ENCODE data around the gene LEMD2.

Gene LEMD2

GRCh38 chr6:33776764-33777163 lies 12.2 kb downstream of the LEMD2 start:
- no peak for TF ChIP-seq CTCF (IDR thresholded peaks at IDR 0.05; ENCODE audit: borderline replicate concordance, control extremely low read depth, extremely low read depth, insufficient read depth, missing control alignments)
- DNase-seq (ENCODE audit: low spot score) = no peak
- in situ Hi-C loops (cut with MboI; ENCODE audit: low sequenced_read_pairs, unreplicated experiment) = no loop called here

GRCh38 chr6:33776186-33776585 lies 12.7 kb downstream of the LEMD2 start:
- no peak for DNase-seq (ENCODE audit: low spot score)
- no peak for TF ChIP-seq CTCF (IDR thresholded peaks at IDR 0.05; ENCODE audit: borderline replicate concordance, control extremely low read depth, extremely low read depth, insufficient read depth, missing control alignments)
- in situ Hi-C loops (cut with MboI; ENCODE audit: low sequenced_read_pairs, unreplicated experiment) = no loop called here

GRCh38 chr6:33774774-33775173 lies 14.2 kb downstream of the LEMD2 start:
- in situ Hi-C loops (cut with MboI; ENCODE audit: low sequenced_read_pairs, unreplicated experiment) = no loop called here
- TF ChIP-seq CTCF (IDR thresholded peaks at IDR 0.05; ENCODE audit: borderline replicate concordance, control extremely low read depth, extremely low read depth, insufficient read depth, missing control alignments) = no peak
- no peak for DNase-seq (ENCODE audit: low spot score)

- TF ChIP-seq CTCF (IDR thresholded peaks at IDR 0.05; ENCODE audit: borderline replicate concordance, control extremely low read depth, extremely low read depth, insufficient read depth, missing control alignments) = no peak
- no peak for DNase-seq (ENCODE audit: low spot score)
- in situ Hi-C loops (cut with MboI; ENCODE audit: low sequenced_read_pairs, unreplicated experiment) = no loop called here
Observed at GRCh38 chr6:33772902-33773472, 15.9 kb downstream of the LEMD2 start.

GRCh38 chr6:33772082-33772830 lies 16.7 kb downstream of the LEMD2 start:
- in situ Hi-C loops (cut with MboI; ENCODE audit: low sequenced_read_pairs, unreplicated experiment) = no loop called here
- TF ChIP-seq CTCF (IDR thresholded peaks at IDR 0.05; ENCODE audit: borderline replicate concordance, control extremely low read depth, extremely low read depth, insufficient read depth, missing control alignments) = no peak
- no peak for DNase-seq (ENCODE audit: low spot score)

GRCh38 chr6:33771146-33772081 lies 17.5 kb downstream of the LEMD2 start:
- DNase-seq (ENCODE audit: low spot score) = peak; percentile 89
- TF ChIP-seq CTCF (IDR thresholded peaks at IDR 0.05; ENCODE audit: borderline replicate concordance, control extremely low read depth, extremely low read depth, insufficient read depth, missing control alignments) = peak; percentile 94
- in situ Hi-C loops (cut with MboI; ENCODE audit: low sequenced_read_pairs, unreplicated experiment) = no loop called here

All from GM13976 (cell line).